ENCODE measurements around the gene MAML1. TPM values are rescaled to one million over a fixed set of nuclear protein-coding genes. Genes with fewer than 3 reads are reported as not detected.

MAML1 gene
- total and polyA plus RNA-seq, 2 donors = 10.5 to 13.3 TPM

DNA sequence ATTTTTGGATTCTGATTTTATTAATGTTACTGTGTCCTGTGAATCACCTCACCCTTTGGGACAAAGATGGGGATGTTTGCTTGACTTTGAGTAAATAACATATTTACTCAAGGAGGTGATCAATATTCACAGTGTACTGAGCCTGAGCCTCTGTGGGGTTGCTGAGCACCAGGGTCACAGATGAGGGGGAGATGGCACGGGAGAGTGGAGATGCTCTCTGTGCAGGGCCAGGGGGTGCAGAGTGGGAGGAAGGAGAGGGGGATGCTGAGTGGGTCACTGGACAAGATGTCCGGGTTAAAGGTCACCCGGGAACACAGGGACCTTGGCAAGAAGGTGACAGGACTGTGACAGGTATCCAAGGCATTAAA, 92.1 kb downstream of the MAML1 start:
- 98% methylated on average over 3 of the region's 3 CpGs for WGBS
- Histone ChIP-seq H3K4me1 (ENCODE audit: control insufficient read depth in 2 of 2, insufficient read depth in 2 of 2, low read length in 2 of 2) (peaks cover 15 to 41% of the 10 kb centered on the region in 2 donors), H3K36me3 (ENCODE audit: control insufficient read depth in 2 of 2, insufficient read depth in 2 of 2, low read length in 1 of 2) (peaks cover 40 to 45% of the 10 kb centered on the region in 2 donors), H3K27me3 (ENCODE audit: control insufficient read depth in 2 of 2, insufficient read depth in 1 of 2, low read length in 1 of 2) (peaks cover under 1 to 8% of the 10 kb centered on the region in 2 donors), H3K4me3 (ENCODE audit: low read length in 2 of 2) (no peak overlapping the region), H3K27ac (ENCODE audit: low read depth in 1 of 2, low read length in 1 of 2) (no peak overlapping the region), H3K9me3 (ENCODE audit: control insufficient read depth in 2 of 2, insufficient read depth in 1 of 2, low read length in 1 of 2) (peaks cover 0 to 1% of the 10 kb centered on the region in 2 donors)
- no peak for DNase-seq (ENCODE audit: low read depth in 6 of 9, low spot score in 9 of 9)

DNA sequence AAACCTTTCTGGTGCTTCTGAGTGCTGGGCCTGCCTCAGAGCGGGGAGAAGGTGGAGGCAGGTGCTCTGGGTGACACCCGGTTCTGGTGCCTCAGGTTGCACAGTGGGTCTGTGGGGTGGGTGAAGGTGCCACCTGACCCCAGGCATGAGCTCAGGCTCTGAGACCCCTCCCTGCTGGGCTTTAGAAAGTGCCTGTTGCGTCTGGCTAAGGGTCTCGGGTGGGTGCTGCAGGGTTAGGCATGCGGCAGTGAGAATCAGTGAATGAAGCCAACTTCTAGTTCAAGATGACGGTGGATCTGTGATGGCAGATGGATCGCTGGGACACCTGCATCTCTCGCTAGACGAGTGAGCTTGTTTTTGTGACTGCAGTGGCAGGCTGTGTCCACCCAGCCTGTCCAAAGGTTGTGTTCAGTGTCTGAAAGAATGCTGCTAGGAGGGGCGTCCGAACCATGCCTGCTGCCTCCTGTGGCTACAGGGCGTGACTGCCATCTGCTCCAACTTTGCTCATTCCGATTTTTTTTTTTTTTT, 93.1 kb downstream of the MAML1 start:
- 97% methylated on average over 13 of the region's 13 CpGs for WGBS
- H3K27ac ChIP-seq (ENCODE audit: low read depth in 1 of 2, low read length in 1 of 2) = peak overlapping the region in 1 of 2 donors; percentile 18
- peaks cover 2 to 4% of the 10 kb centered on the region in 2 donors for H3K9me3 ChIP-seq (ENCODE audit: control insufficient read depth in 2 of 2, insufficient read depth in 1 of 2, low read length in 1 of 2)

More for the DNA sequence above, 93.1 kb downstream of the MAML1 start:
- H3K4me1 ChIP-seq (ENCODE audit: control insufficient read depth in 2 of 2, insufficient read depth in 2 of 2, low read length in 2 of 2) = peaks cover 7 to 32% of the 10 kb centered on the region in 2 donors
- no peak overlapping the region for H3K4me3 ChIP-seq (ENCODE audit: low read length in 2 of 2)
- H3K36me3 ChIP-seq (ENCODE audit: control insufficient read depth in 2 of 2, insufficient read depth in 2 of 2, low read length in 1 of 2) = peaks cover 50 to 52% of the 10 kb centered on the region in 2 donors
- DNase-seq (ENCODE audit: low read depth in 6 of 9, low spot score in 9 of 9) = no peak
- H3K27me3 ChIP-seq (ENCODE audit: control insufficient read depth in 2 of 2, insufficient read depth in 1 of 2, low read length in 1 of 2) = no peaks in the 10 kb centered on the region

Other genes with a start within 250 kb of the MAML1 start
- gene RUFY1, start 182.3 kb upstream of the MAML1 start, total RNA-seq = 31.5 TPM
- 40.9 TPM for gene RUFY1, start 182.3 kb upstream of the MAML1 start, polyA plus RNA-seq
- 612 TPM for gene HNRNPH1, start 109.2 kb upstream of the MAML1 start, total RNA-seq
- gene HNRNPH1, start 109.2 kb upstream of the MAML1 start, polyA plus RNA-seq = 582 TPM
- 0.19 TPM for gene CBY3, start 51.8 kb upstream of the MAML1 start, total RNA-seq
- gene CBY3, start 51.8 kb upstream of the MAML1 start, polyA plus RNA-seq = 0.07 TPM
- 173 TPM for gene CANX, start 33.9 kb upstream of the MAML1 start, total RNA-seq
- 86.1 TPM for gene CANX, start 33.9 kb upstream of the MAML1 start, polyA plus RNA-seq
- gene LTC4S, start 61.2 kb downstream of the MAML1 start, total RNA-seq = 2.7 TPM
- 2.8 TPM for gene LTC4S, start 61.2 kb downstream of the MAML1 start, polyA plus RNA-seq
- 23.6 TPM for gene MGAT4B, start 74.0 kb downstream of the MAML1 start, total RNA-seq
- 56.7 TPM for gene MGAT4B, start 74.0 kb downstream of the MAML1 start, polyA plus RNA-seq
- 97.9 TPM for gene SQSTM1, start 88.1 kb downstream of the MAML1 start, total RNA-seq
- gene SQSTM1, start 88.1 kb downstream of the MAML1 start, polyA plus RNA-seq = 253 TPM
- 10.2 TPM for gene MRNIP, start 126.0 kb downstream of the MAML1 start, total RNA-seq
- gene MRNIP, start 126.0 kb downstream of the MAML1 start, polyA plus RNA-seq = 43.9 TPM
- gene TBC1D9B, start 175.1 kb downstream of the MAML1 start, total RNA-seq = 13.9 TPM
- 69.4 TPM for gene TBC1D9B, start 175.1 kb downstream of the MAML1 start, polyA plus RNA-seq

Data from thymus (tissue), 11 donors.